Panc1 (cell line): ENCODE results near the gene WNT10A. TPM values are rescaled to one million over a fixed set of nuclear protein-coding genes. Genes with fewer than 3 reads are reported as not detected.

ENCODE experiments used
- ATAC-seq: fragments of 200-7000 bp; cut with Tn5 transposase; 2 replicates; pipeline ENCODE4 v1.9.1; 2020; ENCODE audit warnings: mild to moderate bottlenecking, moderate library complexity
- BruUV-seq: library from RNA; stranded (reverse); fragments of 400-500 nt; replicated peaks from 2 replicates; lab custom pipeline; 2021; lab: Mats Ljungman, UMichigan
- CTCF ChIA-PET: fragments of 300-600 bp; sonication (Branson Sonifier 250); formaldehyde crosslinking; loops from one replicate; lab custom pipeline; 2022; ENCODE audit warnings: antibody characterized with exemption; lab: Charles Lee
- POLR2A ChIA-PET: fragments of 300-600 bp; sonication (Branson Sonifier 250); formaldehyde crosslinking; loops from one replicate; lab custom pipeline; 2022; ENCODE audit warnings: antibody characterized with exemption; lab: Charles Lee
- DNase-seq: peaks from one replicate; pipeline ENCODE4 v3.0.0-alpha.2; 2010; ENCODE audit warnings: low read depth, low spot score
- H3K27ac ChIP-seq: 2 replicates; pipeline ENCODE4 v1.5.1; 2011; ENCODE audit warnings: mild to moderate bottlenecking, low read length, inconsistent platforms
- H3K27me3 ChIP-seq: fragments of 200-500 bp; sonication (Bioruptor generic); 2 replicates; pipeline ENCODE4 v1.6.0; 2014; ENCODE audit warnings: low read length, inconsistent platforms; ENCODE audit not compliant: control insufficient read depth, insufficient read depth
- H3K36me3 ChIP-seq: fragments of 200-500 bp; sonication (Bioruptor generic); 2 replicates; pipeline ENCODE4 v1.5.1; 2014; ENCODE audit warnings: inconsistent platforms, mild to moderate bottlenecking, low read length, moderate library complexity; ENCODE audit not compliant: control insufficient read depth, insufficient read depth
- H3K4me1 ChIP-seq: 2 replicates; pipeline ENCODE4 v1.5.1; 2011; ENCODE audit warnings: inconsistent platforms, mild to moderate bottlenecking, low read length, moderate library complexity; ENCODE audit not compliant: control insufficient read depth, insufficient read depth
- H3K4me3 ChIP-seq, 2 experiments: 2 replicates each; pipeline ENCODE4 v1.5.1; 2011 to 2012; ENCODE audit warnings: low read depth in 2 of 2, low read length in 2 of 2, mild to moderate bottlenecking in 2 of 2, inconsistent platforms in 1 of 2, moderate library complexity in 1 of 2
- H3K9me3 ChIP-seq: fragments of 200-500 bp; sonication (Bioruptor generic); 2 replicates; pipeline ENCODE4 v1.5.1; 2014; ENCODE audit warnings: low read depth, mild to moderate bottlenecking, inconsistent platforms, low read length, moderate library complexity; ENCODE audit not compliant: control insufficient read depth, insufficient read depth
- CTCF ChIP-seq: fragments of 450-650 bp; IDR thresholded peaks from 2 replicates; pipeline ENCODE4 v1.5.1; 2017; ENCODE audit warnings: mild to moderate bottlenecking
- POLR2AphosphoS5 ChIP-seq: IDR thresholded peaks from 2 replicates; pipeline ENCODE4 v1.6.1; 2012; ENCODE audit warnings: mild to moderate bottlenecking, low read depth, low read length, moderate library complexity
- REST ChIP-seq, 2 experiments: IDR thresholded peaks; 2 replicates each; pipeline ENCODE4 v1.6.1; 2011 to 2012; ENCODE audit warnings: low read depth in 2 of 2, control low read depth in 1 of 2, low read length in 1 of 2, mild to moderate bottlenecking in 1 of 2, moderate library complexity in 1 of 2; ENCODE audit not compliant: insufficient read depth in 1 of 2
- SIN3A ChIP-seq: IDR thresholded peaks from 2 replicates; pipeline ENCODE4 v1.6.1; 2012; ENCODE audit warnings: low read depth, mild to moderate bottlenecking, low read length, moderate library complexity, borderline replicate concordance; ENCODE audit not compliant: insufficient read depth
- TCF7L2 ChIP-seq: IDR thresholded peaks from 2 replicates; pipeline ENCODE4 v1.6.1; 2011; ENCODE audit warnings: mild to moderate bottlenecking, low read depth, low read length, inconsistent platforms
- in situ Hi-C: cut with HindIII; loops from 2 replicates; pipeline ENCODE4 v1.10.0; 2016; ENCODE audit warnings: low sequenced_read_pairs, low pct_unique_long_range_greater_than_20kb
- intact Hi-C: fragments of 100-400 bp; cut with micrococcal nuclease; formaldehyde crosslinking; loops from one replicate; pipeline ENCODE4 v1.10.0; 2022; ENCODE audit not compliant: unreplicated experiment
- total RNA-seq: library from RNA; stranded (reverse); gene quantifications from one replicate; pipeline ENCODE4 v1.2.1, GENCODE V29; 2021; ENCODE audit not compliant: unreplicated experiment

The WNT10A gene
- total RNA-seq, 1 experiment from 2014 or later: 9.2 TPM

- intact Hi-C loops (no loop called here), in situ Hi-C loops (no loop called here)
- Histone ChIP-seq H3K27me3 (no peaks in the 10 kb centered on the region), H3K27ac (0 out of 2 replicates have a peak overlapping the region, but pooled peaks have one; percentile 39), H3K4me1 (peaks cover 28% of the 10 kb centered on the region), H3K9me3 (no peaks in the 10 kb centered on the region), H3K36me3 (no peaks in the 10 kb centered on the region), H3K4me3 (no peak overlapping the region)
- TF ChIP-seq REST (IDR thresholded peaks at IDR 0.05; ENCODE audit: insufficient read depth in 1 of 2, low read depth in 2 of 2, low read length in 1 of 2) (no peak), TCF7L2 (no peak), SIN3A (no peak), CTCF (no peak)
- BruUV-seq: no TSS peak
- ChIA-PET POLR2A (no interaction called here), CTCF (interaction anchor here (1.0 to 6.0 kb wide), 2 partner anchors 15 to 19 kb away, joined by 3 to 102 read pairs; no protein-coding TSS in a partner anchor)
- no peak for ATAC-seq
- no peak for DNase-seq
Measured at GRCh38 chr2:218878926-218879761, 1.5 kb upstream of the WNT10A start.

- Histone ChIP-seq H3K36me3 (no peaks in the 10 kb centered on the region), H3K4me1 (peaks cover 28% of the 10 kb centered on the region), H3K27ac (no peak overlapping the region), H3K27me3 (no peaks in the 10 kb centered on the region), H3K9me3 (no peaks in the 10 kb centered on the region), H3K4me3 (peak overlapping the region in 1 of 2 experiments; percentile 48; a peak in 2 of 4 replicates)
- CTCF ChIA-PET: interaction anchor here (1.0 to 6.0 kb wide), 2 partner anchors 15 to 18 kb away, joined by 3 to 102 read pairs; no protein-coding TSS in a partner anchor
- DNase-seq (no peak), ATAC-seq (no peak)
- intact Hi-C loops (no loop called here), in situ Hi-C loops (no loop called here)
- no peak for TF ChIP-seq TCF7L2
- no peak for TF ChIP-seq SIN3A
- TF ChIP-seq REST (IDR thresholded peaks at IDR 0.05; ENCODE audit: insufficient read depth in 1 of 2, low read depth in 2 of 2, low read length in 1 of 2): no peak
- TF ChIP-seq POLR2AphosphoS5: no peak
- no peak for TF ChIP-seq CTCF
- no TSS peak for BruUV-seq
- POLR2A ChIA-PET: no interaction called here
Measured at GRCh38 chr2:218879776-218880101, 913 bp upstream of the WNT10A start.
